ENCODE measurements around the gene HMGN5.
A peak's percentile ranks its signal among the peaks of the same experiment; 100 is the strongest.

HMGN5 gene, protein sequence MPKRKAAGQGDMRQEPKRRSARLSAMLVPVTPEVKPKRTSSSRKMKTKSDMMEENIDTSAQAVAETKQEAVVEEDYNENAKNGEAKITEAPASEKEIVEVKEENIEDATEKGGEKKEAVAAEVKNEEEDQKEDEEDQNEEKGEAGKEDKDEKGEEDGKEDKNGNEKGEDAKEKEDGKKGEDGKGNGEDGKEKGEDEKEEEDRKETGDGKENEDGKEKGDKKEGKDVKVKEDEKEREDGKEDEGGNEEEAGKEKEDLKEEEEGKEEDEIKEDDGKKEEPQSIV

DNA sequence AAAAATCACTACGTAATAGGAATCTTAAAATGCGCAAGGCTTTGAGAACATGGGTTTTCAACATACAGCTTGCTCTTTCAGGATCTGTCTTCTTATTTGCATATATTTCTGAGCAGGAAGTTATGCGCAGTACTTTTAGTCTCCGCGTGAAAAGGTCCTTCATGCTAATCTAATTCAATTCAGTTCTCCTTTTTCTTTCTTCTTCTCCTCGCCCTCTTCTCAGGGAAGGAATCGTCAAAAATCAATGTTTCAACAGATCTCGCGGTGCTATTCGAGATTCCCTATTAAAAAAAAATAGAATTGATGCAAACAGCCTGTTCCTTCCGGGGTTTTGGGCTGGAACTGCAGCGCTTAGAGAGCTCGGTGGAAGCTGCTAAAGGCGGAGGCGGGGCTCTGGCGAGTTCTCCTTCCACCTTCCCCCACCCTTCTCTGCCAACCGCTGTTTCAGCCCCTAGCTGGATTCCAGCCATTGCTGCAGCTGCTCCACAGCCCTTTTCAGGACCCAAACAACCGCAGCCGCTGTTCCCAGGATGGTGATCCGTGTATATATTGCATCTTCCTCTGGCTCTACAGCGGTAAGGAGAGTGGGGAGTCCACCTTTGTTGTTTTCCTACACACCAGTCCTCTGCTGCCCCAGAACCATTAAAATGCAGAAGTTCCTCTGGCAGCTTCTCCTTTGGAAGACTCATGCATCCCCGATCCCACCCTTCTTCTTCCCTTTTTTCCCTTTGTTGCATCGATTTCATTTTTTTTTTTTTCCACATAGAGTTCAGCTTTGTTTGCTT is at the start of gene HMGN5, which contains the start of gene SH3BGRL:
Gene HMGN5, minus strand, starts transcription at position 243 of the 785 bp plus-strand sequence. CDS start 80,364 bp downstream, outside the sequence.
Gene SH3BGRL, plus strand, starts transcription at position 432 of the 785 bp plus-strand sequence. Its CDS starts 99 bp downstream, at position 531.
- DNase-seq = peak; percentile 76

DNA sequence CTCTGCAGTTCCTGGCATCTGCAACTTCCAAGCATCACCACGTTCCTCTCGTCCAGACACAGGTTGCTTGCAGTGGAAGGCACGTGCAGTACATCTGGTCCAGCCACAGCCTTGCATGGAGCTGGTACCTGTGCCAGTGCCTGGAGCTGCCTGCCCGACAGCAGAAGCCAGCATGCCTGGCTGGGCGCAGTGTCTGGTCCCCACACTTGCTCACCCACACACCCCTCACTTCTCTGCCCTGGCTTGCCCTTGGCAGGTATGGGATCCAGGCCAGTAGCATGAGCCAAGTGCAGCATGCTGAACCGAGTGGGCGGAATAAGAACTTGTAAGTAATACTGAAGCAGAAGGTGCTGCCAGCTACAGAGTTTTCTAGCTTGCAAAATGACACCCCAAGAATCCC is 40.0 kb upstream of the HMGN5 start:
- no peak for DNase-seq

DNA sequence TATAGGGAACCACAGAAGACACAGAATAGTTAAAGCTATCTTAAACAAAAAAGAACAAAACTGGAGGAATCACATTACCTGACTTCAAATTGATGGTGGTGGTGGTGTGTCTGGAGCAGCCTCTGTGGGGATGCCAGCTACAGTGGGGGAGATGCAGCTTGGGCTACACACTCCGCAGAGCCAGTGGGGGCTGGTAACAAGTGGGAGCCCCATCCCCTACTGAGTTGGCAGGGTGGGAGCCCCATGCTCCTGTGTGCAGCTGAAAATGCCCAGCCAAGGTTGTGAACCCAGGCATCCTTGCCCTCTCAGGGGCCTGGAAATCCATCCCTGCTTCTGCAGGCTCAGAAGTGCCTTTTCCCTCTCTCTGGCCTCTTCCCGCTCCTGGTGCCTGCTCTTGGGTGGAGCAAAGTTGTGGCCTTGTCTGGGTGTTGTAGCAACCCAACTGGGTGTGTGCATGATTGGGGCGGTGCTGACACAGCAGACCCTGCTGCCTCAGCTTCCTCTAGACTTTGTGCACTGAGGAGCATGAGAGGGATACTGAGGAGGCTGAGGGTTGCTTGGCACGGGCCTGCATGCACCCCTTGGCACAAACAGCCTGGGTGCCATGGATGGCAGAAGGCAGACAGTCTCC is 39.1 kb upstream of the HMGN5 start:
- DNase-seq = no peak

GRCh38 chrX:81238166-81238565 is 36.5 kb upstream of the HMGN5 start:
- no peak for DNase-seq

GRCh38 chrX:81237516-81237915 is 35.8 kb upstream of the HMGN5 start:
- DNase-seq = no peak

DNA sequence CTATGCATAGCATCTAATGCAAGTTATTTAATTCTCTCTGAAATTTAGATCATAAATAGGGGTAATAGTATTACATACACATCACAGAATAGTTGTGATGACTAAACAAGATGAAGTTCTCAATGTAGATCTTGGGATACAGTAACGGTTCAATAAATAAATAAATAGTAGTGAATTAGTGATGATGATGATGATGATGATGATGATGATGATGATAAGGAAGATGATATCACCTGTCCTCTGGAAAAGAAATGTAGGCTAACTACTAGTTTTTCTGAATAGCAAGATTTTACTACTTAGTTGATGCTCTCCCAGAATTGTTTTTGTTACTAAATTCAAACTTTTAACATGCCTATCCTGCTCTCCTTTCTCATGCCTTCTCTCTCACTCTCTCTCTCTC is 30.5 kb upstream of the HMGN5 start:
- DNase-seq = no peak

DNA sequence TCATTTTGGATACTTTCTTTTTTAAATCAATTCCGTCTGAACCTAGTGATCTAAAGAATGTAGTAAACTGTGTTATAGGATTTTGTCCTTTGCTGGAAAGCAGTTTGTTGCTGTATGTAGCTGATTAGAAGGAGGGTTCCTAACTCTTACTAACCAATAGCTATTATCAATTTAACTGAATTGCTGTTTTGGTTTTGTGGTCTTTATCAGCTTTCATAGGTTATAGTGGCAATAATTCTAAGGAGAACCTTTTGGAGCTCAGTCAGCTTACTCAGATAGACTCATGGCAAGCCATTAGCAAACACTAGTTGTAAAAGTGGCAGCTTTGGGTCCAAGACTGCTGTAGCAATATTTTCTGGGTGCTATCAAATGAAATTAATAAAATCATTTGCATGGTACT is 29.8 kb upstream of the HMGN5 start:
- no peak for DNase-seq

- no peak for DNase-seq
These were observed 28.2 kb upstream of the HMGN5 start for GRCh38 chrX:81229901-81230300.

DNA sequence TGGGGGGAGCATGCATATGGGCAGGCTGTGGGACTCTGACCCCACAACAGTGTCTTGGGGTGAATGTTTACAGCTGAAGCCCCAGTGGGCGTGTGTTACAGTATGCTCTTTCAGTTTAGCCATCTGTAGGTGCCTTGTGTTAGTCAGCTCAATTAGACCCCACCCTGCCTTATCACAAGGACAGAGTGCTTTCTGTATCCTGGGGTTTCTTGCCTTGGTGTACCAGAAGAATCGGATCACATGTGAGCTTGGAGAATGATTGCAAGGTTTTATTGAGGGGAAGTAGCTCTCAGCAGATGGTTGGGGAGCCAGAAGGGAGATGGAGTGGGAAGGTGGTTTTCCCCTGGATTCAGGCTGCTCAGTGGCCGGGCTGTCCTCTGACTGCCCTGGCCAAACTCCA is 27.5 kb upstream of the HMGN5 start:
- DNase-seq = no peak

- DNase-seq = no peak
These were observed 14.0 kb upstream of the HMGN5 start for GRCh38 chrX:81215685-81216084.

DNA sequence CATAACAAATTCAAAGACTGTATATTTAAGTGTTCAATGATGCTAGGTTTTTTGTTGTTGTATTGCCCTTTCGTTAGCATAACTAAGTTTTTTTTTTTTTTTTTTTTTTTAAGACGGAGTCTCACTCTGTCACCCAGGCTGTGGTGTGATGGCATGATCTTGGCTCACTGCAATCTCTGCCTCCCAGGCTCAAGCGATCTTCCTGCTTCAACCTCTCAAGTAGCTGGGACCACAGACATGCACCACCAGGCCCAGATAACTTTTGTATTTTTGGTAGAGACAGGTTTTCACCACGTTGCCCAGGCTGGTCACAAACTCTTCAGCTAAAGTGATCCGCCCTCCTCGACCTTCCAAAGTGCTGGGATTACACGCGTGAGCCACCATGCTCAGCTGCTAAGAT is 7.2 kb upstream of the HMGN5 start:
- DNase-seq = no peak

DNA sequence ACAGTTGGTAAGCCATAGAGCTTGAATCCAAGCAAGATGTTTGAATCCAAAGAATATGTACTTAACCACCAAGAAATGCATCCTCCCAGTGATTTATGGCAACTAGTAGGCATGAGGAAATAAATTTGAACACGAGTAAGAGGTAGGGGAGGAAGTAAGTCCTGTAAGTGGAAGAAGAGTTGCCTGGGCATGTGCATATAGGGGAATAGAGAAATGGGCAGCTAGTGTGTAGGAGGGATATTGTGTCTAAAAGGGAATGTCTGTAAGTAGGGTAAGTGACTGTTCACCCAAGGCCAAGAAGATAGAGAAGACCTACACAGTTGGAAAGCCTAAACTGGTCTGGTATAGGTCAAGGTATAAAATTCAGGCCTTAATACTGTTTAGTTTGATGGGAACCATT is 4.8 kb upstream of the HMGN5 start:
- no peak for DNase-seq

- DNase-seq = no peak
These were observed 3.8 kb upstream of the HMGN5 start for GRCh38 chrX:81205551-81205950.

GRCh38 chrX:81202943-81203342 is 1.2 kb upstream of the HMGN5 start:
- DNase-seq = no peak

DNA sequence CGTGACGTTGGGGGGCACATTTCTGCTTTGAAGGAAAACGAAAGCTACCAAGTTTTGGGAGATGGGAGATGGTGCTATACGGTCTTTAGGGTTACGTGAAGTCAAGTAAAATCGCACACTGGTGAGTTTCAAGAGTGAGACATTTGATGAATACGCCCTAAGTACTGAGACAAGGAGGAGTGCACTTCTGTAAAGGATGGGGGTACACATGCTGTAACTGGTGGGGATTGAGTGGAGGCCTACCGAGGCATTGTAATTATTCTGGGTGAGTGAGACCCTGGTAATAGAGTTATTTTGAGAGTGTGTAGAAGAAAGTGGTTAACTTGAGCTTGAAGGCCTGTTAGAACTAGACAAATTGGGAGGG is 725 bp upstream of the HMGN5 start:
- peak; percentile 0 for DNase-seq

DNA sequence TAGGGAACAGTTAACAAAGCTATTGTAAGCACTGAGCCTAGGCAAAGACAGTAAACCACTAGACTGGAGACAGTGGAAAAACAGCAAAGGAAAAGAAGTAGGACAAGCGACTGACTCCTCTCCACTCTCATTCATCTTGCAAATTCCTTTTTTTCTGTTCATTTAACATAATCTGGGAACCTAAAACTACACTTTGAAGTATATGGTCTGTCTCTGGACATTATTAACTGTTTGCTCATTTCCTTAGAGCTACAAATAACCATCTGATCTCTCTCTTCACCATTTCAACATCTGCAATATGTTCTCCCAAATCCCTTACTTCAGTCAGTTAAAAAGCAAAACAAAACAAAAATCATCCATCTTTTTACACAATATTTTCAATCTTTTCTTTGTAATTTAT is 642 bp downstream of the HMGN5 start:
- DNase-seq = no peak

DNA sequence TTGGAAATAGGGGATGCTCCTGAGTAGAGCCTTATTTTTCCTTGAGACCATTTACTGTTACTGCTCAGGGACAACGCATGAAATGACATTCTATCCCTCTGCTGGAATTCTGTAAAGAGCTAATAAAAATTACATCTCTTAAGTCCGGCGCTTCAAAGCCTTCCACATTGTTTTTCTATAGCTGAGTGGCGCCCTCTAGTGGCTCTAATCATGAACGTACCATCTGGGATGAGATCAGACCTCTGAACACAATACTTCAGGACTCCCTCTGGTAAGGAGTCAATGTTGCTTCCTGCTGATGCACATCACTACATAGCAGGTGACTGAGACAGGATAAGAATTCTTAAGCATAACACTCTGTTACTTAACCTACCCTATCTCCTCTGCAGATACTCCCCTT is 6.0 kb downstream of the HMGN5 start:
- DNase-seq = peak; percentile 63

- DNase-seq = no peak
These were observed 6.5 kb downstream of the HMGN5 start for GRCh38 chrX:81195259-81195658.

GRCh38 chrX:81174286-81174685 is 27.4 kb downstream of the HMGN5 start:
- peak; percentile 8 for DNase-seq

- no peak for DNase-seq
These were observed 33.3 kb downstream of the HMGN5 start for GRCh38 chrX:81168391-81168790.

- DNase-seq = peak; percentile 90
These were observed 80.0 kb downstream of the HMGN5 start for GRCh38 chrX:81121513-81122363.

GRCh38 chrX:81120936-81121371 is 80.8 kb downstream of the HMGN5 start:
- DNase-seq = peak; percentile 27

Data from CD4-positive, alpha-beta T cell treated with Interleukin-12 subunit alpha and Interleukin-12 subunit beta, for 1 hour (primary cell).